Testis (tissue), 2 donors: ENCODE data around the gene FAM3B.

Experiments
- POLR2A ChIP-seq: fragments of 450-650 bp; IDR thresholded peaks from one replicate; pipeline ENCODE4 v1.6.1; 2017; ENCODE audit warnings: antibody characterized with exemption, mild to moderate bottlenecking, moderate library complexity
- TF ChIP-seq, protein P1 (sequence below), 3 experiments: fragments of 450-650 bp in 2 of 3; fragments of 200-600 bp in 1 of 3; sonication (generic) in 1 of 3; IDR thresholded peaks; one replicate each; pipeline ENCODE4 v1.5.1; 2016 to 2019; ENCODE audit warnings: antibody characterized with exemption in 3 of 3, mild to moderate bottlenecking in 2 of 3, moderate library complexity in 1 of 3

DNA sequence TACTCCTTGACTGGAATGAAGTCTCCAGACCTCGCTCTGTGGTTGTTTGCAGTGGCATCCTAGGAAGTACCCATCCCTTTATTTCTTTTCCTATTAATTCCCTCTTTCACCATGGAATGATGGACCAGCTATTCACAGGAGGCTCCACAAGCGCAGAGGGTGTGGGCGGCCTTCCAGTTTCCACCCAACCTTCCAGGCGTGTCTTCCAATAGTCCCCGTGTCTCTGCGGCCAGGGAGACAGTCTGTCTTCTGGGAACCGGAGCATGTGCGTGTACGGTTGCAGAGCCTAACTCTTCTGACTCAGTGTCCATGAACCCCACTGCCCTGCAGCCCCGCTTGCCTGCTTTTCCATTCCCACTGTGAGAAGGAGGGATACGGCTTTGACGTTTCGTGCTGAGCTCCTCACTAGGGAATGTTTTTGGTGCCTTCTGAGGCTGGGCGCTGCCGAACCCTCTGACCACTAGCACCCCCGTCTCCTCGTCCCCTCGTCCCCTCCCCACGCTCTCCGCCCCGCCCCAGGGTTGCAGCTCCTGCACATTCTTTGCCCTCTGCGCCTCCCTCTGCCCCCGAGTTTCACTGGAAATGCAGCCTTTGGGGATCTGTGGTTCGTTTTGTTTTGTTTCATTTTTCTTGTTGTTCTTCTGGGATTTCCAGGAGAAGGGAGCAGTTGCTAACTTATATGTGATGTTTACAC, 26.3 kb upstream of the FAM3B start:
- TF ChIP-seq, protein P1, sequence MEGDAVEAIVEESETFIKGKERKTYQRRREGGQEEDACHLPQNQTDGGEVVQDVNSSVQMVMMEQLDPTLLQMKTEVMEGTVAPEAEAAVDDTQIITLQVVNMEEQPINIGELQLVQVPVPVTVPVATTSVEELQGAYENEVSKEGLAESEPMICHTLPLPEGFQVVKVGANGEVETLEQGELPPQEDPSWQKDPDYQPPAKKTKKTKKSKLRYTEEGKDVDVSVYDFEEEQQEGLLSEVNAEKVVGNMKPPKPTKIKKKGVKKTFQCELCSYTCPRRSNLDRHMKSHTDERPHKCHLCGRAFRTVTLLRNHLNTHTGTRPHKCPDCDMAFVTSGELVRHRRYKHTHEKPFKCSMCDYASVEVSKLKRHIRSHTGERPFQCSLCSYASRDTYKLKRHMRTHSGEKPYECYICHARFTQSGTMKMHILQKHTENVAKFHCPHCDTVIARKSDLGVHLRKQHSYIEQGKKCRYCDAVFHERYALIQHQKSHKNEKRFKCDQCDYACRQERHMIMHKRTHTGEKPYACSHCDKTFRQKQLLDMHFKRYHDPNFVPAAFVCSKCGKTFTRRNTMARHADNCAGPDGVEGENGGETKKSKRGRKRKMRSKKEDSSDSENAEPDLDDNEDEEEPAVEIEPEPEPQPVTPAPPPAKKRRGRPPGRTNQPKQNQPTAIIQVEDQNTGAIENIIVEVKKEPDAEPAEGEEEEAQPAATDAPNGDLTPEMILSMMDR (IDR thresholded peaks at IDR 0.05): no peak
- no peak for TF ChIP-seq POLR2A
